ENCODE measurements around the gene LRP1B.

The LRP1B gene

GRCh38 chr2:140257692-140258300 is 1873.0 kb downstream of the LRP1B start:
- DNase-seq: no peak

GRCh38 chr2:140256080-140256479 is 1874.7 kb downstream of the LRP1B start:
- DNase-seq: no peak

DNA sequence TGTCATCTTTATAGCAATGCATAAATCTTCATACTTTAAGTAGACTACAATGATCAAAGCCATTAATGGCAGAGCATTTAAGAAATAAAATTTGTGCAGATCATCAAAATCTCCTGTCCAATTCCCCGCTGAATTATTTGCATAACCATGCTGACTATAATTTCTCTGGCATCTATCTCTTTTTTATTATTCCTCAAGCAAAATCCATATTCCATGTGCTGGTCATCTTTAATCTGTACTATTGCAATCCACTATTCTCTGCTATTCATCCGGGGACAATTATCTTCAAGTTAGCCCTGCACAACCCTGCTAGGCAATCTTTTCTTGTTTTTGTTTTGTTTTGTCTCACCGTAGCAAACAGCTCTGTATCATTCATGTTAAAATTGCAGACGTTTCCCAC is 1881.0 kb downstream of the LRP1B start:
- no peak for DNase-seq

- DNase-seq: no peak
Observed at GRCh38 chr2:140248623-140249022, 1882.2 kb downstream of the LRP1B start.

GRCh38 chr2:140247451-140248195 is 1883.2 kb downstream of the LRP1B start:
- DNase-seq: no peak

- DNase-seq: no peak
Observed at GRCh38 chr2:140246957-140247356, 1883.9 kb downstream of the LRP1B start.

- DNase-seq: no peak
Observed at GRCh38 chr2:140246058-140246457, 1884.8 kb downstream of the LRP1B start.

- no peak for DNase-seq
Observed at GRCh38 chr2:140242889-140243288, 1887.9 kb downstream of the LRP1B start.

- no peak for DNase-seq
Observed at GRCh38 chr2:140234116-140234515, 1896.7 kb downstream of the LRP1B start.

GRCh38 chr2:140210963-140211362 is 1919.9 kb downstream of the LRP1B start:
- no peak for DNase-seq

DNA sequence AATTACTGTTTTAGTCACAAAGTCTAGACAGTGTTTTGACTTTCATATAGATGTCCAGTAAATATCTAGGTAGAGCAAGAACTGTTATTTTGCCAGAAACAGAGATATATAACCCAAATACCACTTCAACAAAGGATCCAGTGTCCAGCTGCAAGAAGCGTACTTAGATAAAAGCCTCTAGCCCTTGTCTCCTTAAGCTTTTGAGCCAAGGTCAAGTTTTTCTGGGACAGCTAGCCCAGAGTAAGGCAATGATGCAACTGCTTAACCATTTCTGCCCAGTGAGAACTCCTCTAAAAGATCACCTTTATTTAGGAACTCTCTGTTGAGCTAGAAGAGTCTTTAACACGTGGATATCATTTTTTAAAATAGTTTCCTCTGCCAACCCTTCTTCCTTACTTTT is 1925.7 kb downstream of the LRP1B start:
- no peak for DNase-seq

DNA sequence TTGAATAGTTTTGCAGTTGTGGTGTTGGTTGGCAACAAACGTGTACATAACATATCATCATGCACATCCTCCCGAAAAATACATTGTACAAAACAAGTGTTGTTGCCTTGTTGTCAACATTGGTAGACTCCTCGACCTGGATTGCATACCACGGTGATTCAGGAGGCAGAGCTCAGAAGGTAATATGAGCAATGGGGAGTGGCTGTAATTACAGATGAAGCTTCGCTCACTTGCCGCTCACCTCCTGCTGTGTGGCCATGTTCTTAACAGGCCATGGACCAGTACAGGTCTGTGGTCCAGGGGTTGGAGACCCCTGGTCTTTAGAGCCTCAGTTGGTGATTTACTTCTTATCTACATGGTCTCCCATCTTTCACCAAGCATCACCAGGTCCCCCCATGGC is 1927.5 kb downstream of the LRP1B start:
- DNase-seq: no peak

GRCh38 chr2:140201572-140201971 is 1929.2 kb downstream of the LRP1B start:
- DNase-seq: no peak

- DNase-seq: no peak
Observed at GRCh38 chr2:140200764-140201163, 1930.1 kb downstream of the LRP1B start.

DNA sequence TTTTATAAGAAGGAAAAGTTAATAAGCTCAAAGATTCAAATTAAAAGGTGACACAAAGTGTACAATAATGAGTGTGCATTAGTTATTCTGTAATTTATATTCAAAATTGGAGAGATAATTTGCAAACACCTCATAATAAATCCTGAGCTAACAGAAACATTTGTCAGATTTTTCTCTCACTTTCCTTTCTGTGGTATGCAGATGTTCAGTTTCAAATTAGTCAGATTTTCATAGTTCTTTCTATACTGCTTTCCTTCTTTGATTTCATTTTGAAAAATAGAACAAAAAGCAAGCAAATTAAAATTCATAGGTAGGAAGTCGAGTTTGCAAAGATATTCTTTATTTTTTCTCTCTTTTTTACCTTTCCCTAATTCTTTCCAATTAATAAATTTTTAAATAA is 1930.5 kb downstream of the LRP1B start:
- no peak for DNase-seq

- no peak for DNase-seq
Observed at GRCh38 chr2:140199312-140199711, 1931.5 kb downstream of the LRP1B start.

GRCh38 chr2:140187086-140187485 is 1943.7 kb downstream of the LRP1B start:
- DNase-seq: no peak

DNA sequence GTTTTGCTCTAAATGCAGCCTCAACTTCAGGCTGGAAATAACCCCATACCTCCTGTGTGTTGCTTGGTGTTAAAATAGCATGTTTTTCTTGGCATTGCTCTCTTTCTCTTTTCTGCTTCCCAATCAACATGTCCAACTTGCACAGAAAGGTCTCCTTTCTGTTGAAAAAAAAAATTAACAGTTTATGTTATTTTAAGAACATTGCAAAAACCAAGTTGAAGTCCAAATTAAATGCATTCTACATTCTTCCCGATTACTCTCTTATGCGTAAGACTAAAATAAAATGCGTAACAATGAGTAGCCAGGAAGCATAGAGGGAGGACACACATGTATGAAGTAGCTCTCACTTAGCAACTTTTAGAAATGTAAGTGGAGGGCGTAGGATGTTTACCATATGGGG is 1944.5 kb downstream of the LRP1B start:
- no peak for DNase-seq

DNA sequence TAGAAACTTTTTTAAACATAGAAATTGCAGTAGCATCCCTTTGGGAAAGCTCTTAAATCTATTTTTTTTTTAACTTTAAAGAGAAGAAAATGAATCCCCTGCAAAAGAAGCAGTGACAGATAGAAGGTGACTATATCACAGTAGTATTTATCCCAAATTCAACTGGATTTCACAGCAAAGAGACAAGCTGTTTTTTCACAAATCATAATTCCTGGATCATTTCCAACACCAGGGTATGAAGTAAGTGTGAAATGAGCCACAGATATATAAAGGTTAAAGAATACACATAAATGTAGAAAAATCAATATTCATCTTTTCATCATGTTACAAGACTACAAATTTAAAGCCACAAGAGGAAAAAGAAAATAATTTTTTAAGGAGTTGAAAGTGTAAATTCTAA is 1945.7 kb downstream of the LRP1B start:
- DNase-seq: no peak

- DNase-seq: no peak
Observed at GRCh38 chr2:140183056-140183765, 1947.6 kb downstream of the LRP1B start.

Measured in NCI-H1048 (cell line).